LNCaP clone FGC (cell line): Measurements from ENCODE around the gene PVALEF.

ENCODE experiments used
- DNase-seq: peaks from one replicate; pipeline ENCODE4 v3.0.0-alpha.2; 2011; ENCODE audit warnings: low read depth
- H3K4me3 ChIP-seq: 2 replicates; pipeline ENCODE4 v1.5.1; 2011; ENCODE audit warnings: mild to moderate bottlenecking, low read depth, low read length, control low read depth
- CTCF ChIP-seq: IDR thresholded peaks from 2 replicates; pipeline ENCODE4 v1.5.1; 2012; ENCODE audit warnings: mild to moderate bottlenecking; ENCODE audit not compliant: control insufficient read depth, insufficient read depth; ENCODE audit errors: extremely low read depth

Gene PVALEF

GRCh38 chr17:81213978-81214377, 48.7 kb downstream of the PVALEF start:
- H3K4me3 ChIP-seq = no peak overlapping the region
- no peak for TF ChIP-seq CTCF
- DNase-seq = no peak

- no peak for TF ChIP-seq CTCF
- DNase-seq = no peak
- no peak overlapping the region for H3K4me3 ChIP-seq
These were observed 52.2 kb downstream of the PVALEF start for GRCh38 chr17:81217491-81217890.

GRCh38 chr17:81218459-81218858, 53.2 kb downstream of the PVALEF start:
- H3K4me3 ChIP-seq = no peak overlapping the region
- DNase-seq = no peak
- TF ChIP-seq CTCF = no peak

GRCh38 chr17:81218991-81219390, 53.7 kb downstream of the PVALEF start:
- no peak for DNase-seq
- TF ChIP-seq CTCF = no peak
- no peak overlapping the region for H3K4me3 ChIP-seq

GRCh38 chr17:81219476-81220180, 54.3 kb downstream of the PVALEF start:
- no peak for DNase-seq
- TF ChIP-seq CTCF = no peak
- H3K4me3 ChIP-seq = no peak overlapping the region

- TF ChIP-seq CTCF = no peak
- peak overlapping the region; percentile 72 for H3K4me3 ChIP-seq
- no peak for DNase-seq
These were observed 56.1 kb downstream of the PVALEF start for GRCh38 chr17:81221371-81221841.

GRCh38 chr17:81221842-81222619, 56.7 kb downstream of the PVALEF start:
- peak overlapping the region; percentile 72 for H3K4me3 ChIP-seq

More at GRCh38 chr17:81221842-81222619, 56.7 kb downstream of the PVALEF start:
- no peak for DNase-seq
- no peak for TF ChIP-seq CTCF
